Thyroid gland (tissue), 4 donors: ENCODE results near the gene DHTKD1. TPM values are rescaled to one million over a fixed set of nuclear protein-coding genes. Genes with fewer than 3 reads are reported as not detected.
"Not testable (repeated sequence)": the region's sequence is repeated elsewhere in the genome, so short reads cannot be mapped to it uniquely, and the experiment has no call there.

ENCODE experiments used
- DNase-seq, 2 donors: peaks; one replicate each; pipeline ENCODE4 v3.0.0-alpha.2; 2019
- H3K27ac ChIP-seq, 3 donors: fragments of 200-600 bp; sonication (generic); 1 replicate in 2 of 3; 2 replicates in 1 of 3; pipeline ENCODE4 v1.5.1; 2016 to 2019; ENCODE audit warnings: mild to moderate bottlenecking in 1 of 3, moderate library complexity in 1 of 3
- H3K27me3 ChIP-seq: fragments of 200-600 bp; sonication (generic); one replicate; pipeline ENCODE4 v1.5.1; 2019
- H3K36me3 ChIP-seq, 2 donors: fragments of 200-600 bp; sonication (generic); one replicate each; pipeline ENCODE4 v1.5.1; 2016 to 2019
- H3K4me1 ChIP-seq, 2 donors: fragments of 200-600 bp; sonication (generic); one replicate each; pipeline ENCODE4 v1.5.1; 2017 to 2019
- H3K4me3 ChIP-seq, 3 donors: fragments of 200-600 bp; sonication (generic); replicated peaks in 1 of 3; 1 replicate in 2 of 3; 2 replicates in 1 of 3; pipeline ENCODE4 v1.5.1; 2016; ENCODE audit warnings: mild to moderate bottlenecking in 1 of 3
- H3K9me3 ChIP-seq: fragments of 200-600 bp; sonication (generic); one replicate; pipeline ENCODE4 v1.5.1; 2017
- CTCF ChIP-seq, 6 experiments: fragments of 200-600 bp in 3 of 6; fragments of 450-650 bp in 3 of 6; sonication (generic) in 3 of 6; IDR thresholded peaks; one replicate each; pipeline ENCODE4 v1.5.1; 2016 to 2019; ENCODE audit warnings: antibody characterized with exemption in 6 of 6, mild to moderate bottlenecking in 2 of 6, inconsistent platforms in 1 of 6, moderate library complexity in 1 of 6
- POLR2A ChIP-seq, 2 donors: fragments of 450-650 bp; IDR thresholded peaks; one replicate each; pipeline ENCODE4 v1.6.1; 2017; ENCODE audit warnings: antibody characterized with exemption in 2 of 2, mild to moderate bottlenecking in 2 of 2, moderate library complexity in 1 of 2
- WGBS, 2 donors: methylation state at CpG; one replicate each; pipeline ENCODE4 v1.1.5; 2017; 5-methylcytosine and 5-hydroxymethylcytosine counted together
- intact Hi-C: fragments of 100-400 bp; cut with DNase I; formaldehyde crosslinking; loops from one replicate; pipeline ENCODE4 v1.15.1; 2023
- total RNA-seq, 4 donors: library from RNA; depleted of rRNA; stranded (reverse); fragments of >200 nt; gene quantifications; one replicate each; pipeline ENCODE4 v1.2.3, GENCODE V29; 2016

The DHTKD1 gene
- total RNA-seq, 4 donors from 2014 or later: 29.1 to 80.2 (median 52.8) TPM

- H3K36me3 ChIP-seq: no peaks in the 10 kb centered on the region
- H3K27ac ChIP-seq: no peak overlapping the region
- H3K4me1 ChIP-seq: no peaks in the 10 kb centered on the region
- no peak overlapping the region for H3K4me3 ChIP-seq
- WGBS, 2 donors: 78 to 88% methylated on average over 3 of the region's 3 CpGs
- intact Hi-C loops: no loop called here
- H3K27me3 ChIP-seq: no peaks in the 10 kb centered on the region
- no peak for DNase-seq
- no peak for TF ChIP-seq CTCF (IDR thresholded peaks at IDR 0.05)
- TF ChIP-seq POLR2A (IDR thresholded peaks at IDR 0.05): no peak
- H3K9me3 ChIP-seq: no peaks in the 10 kb centered on the region
Measured at GRCh38 chr10:12063483-12063818, 5.3 kb upstream of the DHTKD1 start.

GRCh38 chr10:12067336-12067735 is 1.4 kb upstream of the DHTKD1 start:
- Histone ChIP-seq H3K27me3 (no peaks in the 10 kb centered on the region), H3K36me3 (no peaks in the 10 kb centered on the region), H3K27ac (no peak overlapping the region), H3K4me3 (no peak overlapping the region), H3K9me3 (no peaks in the 10 kb centered on the region), H3K4me1 (peaks cover 5 to 6% of the 10 kb centered on the region in 2 donors)
- 83 to 85% methylated on average over 2 of the region's 2 CpGs for WGBS, 2 donors
- TF ChIP-seq CTCF (IDR thresholded peaks at IDR 0.05) (no peak), POLR2A (IDR thresholded peaks at IDR 0.05) (no peak)
- DNase-seq: no peak
- intact Hi-C loops: loop anchor here (5.0 kb wide), 1 partner anchor 65 kb away; no protein-coding TSS in a partner anchor

- H3K9me3 ChIP-seq, H3K36me3 ChIP-seq, intact Hi-C loops, H3K27me3 ChIP-seq, DNase-seq, H3K4me3 ChIP-seq, H3K4me1 ChIP-seq, H3K27ac ChIP-seq: not testable (repeated sequence)
- WGBS, 2 donors: 95 to 96% methylated on average over 13 to 15 of the region's 15 CpGs
Measured at GRCh38 chr10:12071441-12071840, 2.7 kb downstream of the DHTKD1 start.

- 74 to 79% methylated on average over 4 of the region's 4 CpGs for WGBS, 2 donors
- no peaks in the 10 kb centered on the region for H3K36me3 ChIP-seq
- no peak for DNase-seq
- TF ChIP-seq CTCF (IDR thresholded peaks at IDR 0.05) (no peak), POLR2A (IDR thresholded peaks at IDR 0.05) (no peak)
- intact Hi-C loops: no loop called here
- H3K27me3 ChIP-seq: no peaks in the 10 kb centered on the region
- H3K4me1 ChIP-seq: peaks cover 6 to 9% of the 10 kb centered on the region in 2 donors
- no peak overlapping the region for H3K27ac ChIP-seq
- no peaks in the 10 kb centered on the region for H3K9me3 ChIP-seq
- no peak overlapping the region for H3K4me3 ChIP-seq
Measured at GRCh38 chr10:12073526-12073925, 4.8 kb downstream of the DHTKD1 start.

GRCh38 chr10:12077580-12078180 is 8.9 kb downstream of the DHTKD1 start:
- Histone ChIP-seq H3K36me3 (no peaks in the 10 kb centered on the region), H3K9me3 (no peaks in the 10 kb centered on the region), H3K27me3 (no peaks in the 10 kb centered on the region), H3K4me1 (peaks cover 0 to 4% of the 10 kb centered on the region in 2 donors), H3K4me3 (no peak overlapping the region), H3K27ac (no peak overlapping the region)
- intact Hi-C loops: no loop called here
- 80 to 83% methylated on average over 9 of the region's 9 CpGs for WGBS, 2 donors
- no peak for DNase-seq
- TF ChIP-seq POLR2A (IDR thresholded peaks at IDR 0.05) (no peak), CTCF (IDR thresholded peaks at IDR 0.05) (no peak)
